Stimulated activated CD4-positive, alpha-beta T cell treated with anti-CD3 and anti-CD28 coated beads, TNF-alpha, amount 100 ng/mL, for 48 hours (primary cell): Measurements from ENCODE around the gene CCDC47.
"Not testable (repeated sequence)": the region's sequence is repeated elsewhere in the genome, so short reads cannot be mapped to it uniquely, and the experiment has no call there.

Experiments used
- DNase-seq, 3 donors: peaks; one replicate each; pipeline ENCODE4 v3.0.0-alpha.2; 2020; ENCODE audit warnings: low read depth in 3 of 3

CCDC47 gene

GRCh38 chr17:63773272-63774140 lies at the start of gene CCDC47:
TSS of gene CCDC47 (minus strand) at chr17:63773597. CDS start at chr17:63766175, 7,422 bp downstream.
- peak; percentile 95 to 99 (median 95) for DNase-seq

- DNase-seq = no peak
Measured at GRCh38 chr17:63822537-63822936, 49.1 kb upstream of the CCDC47 start.

- DNase-seq = no peak
Measured at GRCh38 chr17:63821804-63822203, 48.4 kb upstream of the CCDC47 start.

GRCh38 chr17:63820963-63821561 lies 47.7 kb upstream of the CCDC47 start:
- DNase-seq = no peak

- DNase-seq = no peak
Measured at GRCh38 chr17:63819585-63820537, 46.5 kb upstream of the CCDC47 start.

GRCh38 chr17:63819131-63819530 lies 45.7 kb upstream of the CCDC47 start:
- DNase-seq = no peak

- no peak for DNase-seq
Measured at GRCh38 chr17:63817736-63818385, 44.5 kb upstream of the CCDC47 start.

- no peak for DNase-seq
Measured at GRCh38 chr17:63816669-63817068, 43.3 kb upstream of the CCDC47 start.

GRCh38 chr17:63816123-63816522 lies 42.7 kb upstream of the CCDC47 start:
- no peak for DNase-seq

- no peak for DNase-seq
Measured at GRCh38 chr17:63809970-63810369, 36.6 kb upstream of the CCDC47 start.

- no peak for DNase-seq
Measured at GRCh38 chr17:63805591-63805990, 32.2 kb upstream of the CCDC47 start.

GRCh38 chr17:63804328-63804727 lies 30.9 kb upstream of the CCDC47 start:
- no peak for DNase-seq

- no peak for DNase-seq
Measured at GRCh38 chr17:63800783-63801182, 27.4 kb upstream of the CCDC47 start.

- no peak for DNase-seq
Measured at GRCh38 chr17:63798572-63799106, 25.2 kb upstream of the CCDC47 start.

- DNase-seq = not testable (repeated sequence)
Measured at GRCh38 chr17:63796375-63796774, 23.0 kb upstream of the CCDC47 start.

GRCh38 chr17:63792055-63792729 lies 18.8 kb upstream of the CCDC47 start:
- no peak for DNase-seq

- no peak for DNase-seq
Measured at GRCh38 chr17:63790057-63790456, 16.7 kb upstream of the CCDC47 start.

GRCh38 chr17:63786971-63787711 lies 13.7 kb upstream of the CCDC47 start:
- DNase-seq = no peak

- DNase-seq = no peak
Measured at GRCh38 chr17:63786117-63786516, 12.7 kb upstream of the CCDC47 start.

- no peak for DNase-seq
Measured at GRCh38 chr17:63785556-63785955, 12.2 kb upstream of the CCDC47 start.
